CD14-positive monocyte (primary cell): ENCODE data around the gene MAP2. TPM values are rescaled to one million over a fixed set of nuclear protein-coding genes. Genes with fewer than 3 reads are reported as not detected.

Experiments
- DNase-seq, 3 donors: peaks; one replicate each; pipeline ENCODE4 v3.0.0-alpha.2; 2011 to 2022
- H2AFZ ChIP-seq: 2 replicates; pipeline ENCODE4 v1.6.0; 2012; ENCODE audit warnings: mild to moderate bottlenecking, low read depth, low read length, inconsistent platforms; ENCODE audit not compliant: insufficient read depth, poor library complexity, severe bottlenecking
- H3K27ac ChIP-seq, 2 donors: 1 replicate in 1 of 2; 2 replicates in 1 of 2; pipeline ENCODE4 v1.5.1; 2012 to 2013; ENCODE audit warnings: low read length in 2 of 2, control low read depth in 1 of 2, inconsistent platforms in 1 of 2, low read depth in 1 of 2, mild to moderate bottlenecking in 1 of 2
- H3K27me3 ChIP-seq, 2 donors: one replicate each; pipeline versions ENCODE4 v1.6.0 to v1.6.1; 2011 to 2013; ENCODE audit warnings: low read length in 2 of 2; ENCODE audit not compliant: control insufficient read depth in 2 of 2, insufficient read depth in 2 of 2
- H3K36me3 ChIP-seq, 2 donors: replicated peaks in 1 of 2; 1 replicate in 1 of 2; 2 replicates in 1 of 2; pipeline versions ENCODE4 v1.5.1 to v1.6.1; 2012 to 2013; ENCODE audit warnings: low read length in 2 of 2, control low read depth in 1 of 2, inconsistent platforms in 1 of 2, mild to moderate bottlenecking in 1 of 2; ENCODE audit not compliant: insufficient read depth in 2 of 2, control insufficient read depth in 1 of 2
- H3K4me1 ChIP-seq, 2 donors: 1 replicate in 1 of 2; 2 replicates in 1 of 2; pipeline versions ENCODE4 v1.5.1 to v1.6.1; 2012 to 2013; ENCODE audit warnings: low read length in 2 of 2, control low read depth in 1 of 2, inconsistent platforms in 1 of 2, mild to moderate bottlenecking in 1 of 2, moderate library complexity in 1 of 2; ENCODE audit not compliant: insufficient read depth in 2 of 2, control insufficient read depth in 1 of 2
- H3K4me2 ChIP-seq: replicated peaks from 2 replicates; pipeline ENCODE3; 2012; ENCODE audit warnings: low read length, moderate library complexity, mild to moderate bottlenecking; ENCODE audit not compliant: poor library complexity, severe bottlenecking; ENCODE audit errors: extremely low read depth
- H3K4me3 ChIP-seq, 3 experiments: fragments of 200-600 bp in 1 of 3; sonication (generic) in 1 of 3; replicated peaks in 1 of 3; 1 replicate in 2 of 3; 2 replicates in 1 of 3; pipeline ENCODE4 v1.5.1; 2011 to 2013; ENCODE audit warnings: low read length in 3 of 3, mild to moderate bottlenecking in 3 of 3, control low read depth in 2 of 3, low read depth in 2 of 3, inconsistent platforms in 1 of 3, moderate library complexity in 1 of 3
- H3K79me2 ChIP-seq: 2 replicates; pipeline ENCODE4 v1.6.0; 2012; ENCODE audit warnings: mild to moderate bottlenecking, control low read depth, inconsistent platforms, low read length, moderate library complexity; ENCODE audit not compliant: insufficient read depth
- H3K9ac ChIP-seq: 2 replicates; pipeline ENCODE4 v1.6.0; 2017; ENCODE audit warnings: low read length, mild to moderate bottlenecking; ENCODE audit not compliant: insufficient read depth, poor library complexity, severe bottlenecking
- H3K9me3 ChIP-seq, 2 donors: replicated peaks in 1 of 2; 1 replicate in 1 of 2; 2 replicates in 1 of 2; pipeline versions ENCODE4 v1.5.1 to v1.6.1; 2012 to 2013; ENCODE audit warnings: low read length in 2 of 2, control low read depth in 1 of 2; ENCODE audit not compliant: control insufficient read depth in 1 of 2, insufficient read depth in 1 of 2
- H4K20me1 ChIP-seq: 2 replicates; pipeline ENCODE4 v1.6.0; 2012; ENCODE audit warnings: mild to moderate bottlenecking, low read length, control low read depth, moderate library complexity; ENCODE audit not compliant: insufficient read depth
- H3K27ac Mint-ChIP-seq, 7 donors: one replicate each; pipeline ENCODE4 v1.8.0; 2020; ENCODE audit warnings: mild to moderate bottlenecking in 7 of 7, mixed read lengths in 7 of 7, moderate library complexity in 6 of 7, inconsistent platforms in 2 of 7
- H3K27me3 Mint-ChIP-seq, 3 donors: one replicate each; pipeline ENCODE4 v1.8.0; 2021 to 2022; ENCODE audit warnings: low read depth in 3 of 3, mild to moderate bottlenecking in 3 of 3, mixed read lengths in 3 of 3, moderate library complexity in 3 of 3, inconsistent platforms in 1 of 3
- H3K36me3 Mint-ChIP-seq, 2 donors: one replicate each; pipeline ENCODE4 v1.8.0; 2020; ENCODE audit warnings: mixed read lengths in 2 of 2, inconsistent platforms in 1 of 2, mild to moderate bottlenecking in 1 of 2
- H3K4me1 Mint-ChIP-seq: one replicate; pipeline ENCODE4 v1.8.0; 2020; ENCODE audit warnings: mild to moderate bottlenecking, mixed read lengths
- H3K4me3 Mint-ChIP-seq, 2 donors: one replicate each; pipeline ENCODE4 v1.8.0; 2020; ENCODE audit warnings: mild to moderate bottlenecking in 2 of 2, mixed read lengths in 2 of 2, moderate library complexity in 1 of 2
- H3K9me3 Mint-ChIP-seq, 7 donors: one replicate each; pipeline ENCODE4 v1.8.0; 2020 to 2022; ENCODE audit warnings: mixed read lengths in 7 of 7, mild to moderate bottlenecking in 6 of 7, moderate library complexity in 6 of 7, inconsistent platforms in 2 of 7
- CTCF ChIP-seq: fragments of 200-600 bp; IDR thresholded peaks from one replicate; pipeline ENCODE4 v1.8.0; 2022; ENCODE audit warnings: antibody characterized with exemption, mild to moderate bottlenecking
- WGBS: methylation state at CpG from one replicate; pipeline ENCODE4 v1.1.5; 2013; ENCODE audit warnings: missing lambda C conversion rate; ENCODE audit not compliant: insufficient coverage; 5-methylcytosine and 5-hydroxymethylcytosine counted together
- intact Hi-C, 2 donors: fragments of 100-400 bp; cut with micrococcal nuclease; formaldehyde crosslinking; loops; one replicate each; pipeline versions ENCODE4 v1.15.0 to v1.15.1; 2023
- polyA plus RNA-seq, 3 donors: library from polyadenylated mRNA; depleted of rRNA in 1 of 3; unstranded in 2 of 3; stranded (reverse) in 1 of 3; fragments of 300-500 nt in 2 of 3; fragments of >200 nt in 1 of 3; fragmentation: Illumina TruSeq in 2 of 3; gene quantifications; 1 replicate in 2 of 3; 2 replicates in 1 of 3; pipeline ENCODE4 v1.2.3, GENCODE V29; 2012 to 2021

MAP2 gene
- polyA plus RNA-seq, 3 donors, result not detected

GRCh38 chr2:209680596-209680995, 256.7 kb downstream of the MAP2 start:
- Histone ChIP-seq H2AFZ (no peak overlapping the region), H3K27me3 (no peaks in the 10 kb centered on the region), H3K79me2 (no peaks in the 10 kb centered on the region), H3K4me1 (no peaks in the 10 kb centered on the region), H3K9ac (no peak overlapping the region), H3K36me3 (no peaks in the 10 kb centered on the region), H3K27ac (no peak overlapping the region), H3K4me2 (no peak overlapping the region), H3K9me3 (no peaks in the 10 kb centered on the region), H4K20me1 (no peaks in the 10 kb centered on the region), H3K4me3 (no peak overlapping the region)
- H3K27me3 Mint-ChIP-seq, result no peaks in the 10 kb centered on the region
- no peaks in the 10 kb centered on the region for H3K4me1 Mint-ChIP-seq
- H3K4me3 Mint-ChIP-seq, result no peak overlapping the region
- no peaks in the 10 kb centered on the region for H3K36me3 Mint-ChIP-seq
- WGBS, result no CpG with 5 or more reads among the region's 1 CpG
- no peak overlapping the region for H3K27ac Mint-ChIP-seq
- no peak for DNase-seq
- H3K9me3 Mint-ChIP-seq, result peaks cover 0 to 2% (median 0%) of the 10 kb centered on the region in 7 donors
- TF ChIP-seq CTCF, result no peak
- intact Hi-C loops, result no loop called here

- Mint-ChIP-seq H3K27me3 (no peaks in the 10 kb centered on the region), H3K4me3 (no peak overlapping the region), H3K4me1 (no peaks in the 10 kb centered on the region), H3K36me3 (no peaks in the 10 kb centered on the region), H3K9me3 (peaks cover 0 to 2% (median 0%) of the 10 kb centered on the region in 7 donors), H3K27ac (no peak overlapping the region)
- Histone ChIP-seq H2AFZ (no peak overlapping the region), H3K27ac (no peak overlapping the region), H3K79me2 (no peaks in the 10 kb centered on the region), H3K9me3 (no peaks in the 10 kb centered on the region), H4K20me1 (no peaks in the 10 kb centered on the region), H3K27me3 (no peaks in the 10 kb centered on the region), H3K36me3 (no peaks in the 10 kb centered on the region), H3K4me3 (no peak overlapping the region), H3K4me1 (no peaks in the 10 kb centered on the region), H3K4me2 (no peak overlapping the region), H3K9ac (no peak overlapping the region)
- intact Hi-C loops, result no loop called here
- WGBS, result no CpG with 5 or more reads among the region's 1 CpG
- no peak for TF ChIP-seq CTCF
- DNase-seq, result no peak
These were observed 257.4 kb downstream of the MAP2 start for GRCh38 chr2:209681201-209681735.
